Keratinocyte (primary cell): Measurements from ENCODE around the gene DAPP1. TPM values are rescaled to one million over a fixed set of nuclear protein-coding genes. Genes with fewer than 3 reads are reported as not detected.

Source experiments
- DNase-seq: peaks from one replicate; pipeline ENCODE4 v3.0.0-alpha.2; 2011; ENCODE audit warnings: low read depth, missing footprints, low spot score
- FAIRE-seq: peaks from 2 replicates; lab custom pipeline; 2011; peaks lifted over from hg19 to GRCh38; lab: Jason Lieb, UNC
- H2AFZ ChIP-seq: 2 replicates; pipeline ENCODE4 v1.6.0; 2012; ENCODE audit warnings: low read length, control low read depth, inconsistent platforms; ENCODE audit not compliant: control insufficient read depth
- H3K27ac ChIP-seq: 2 replicates; pipeline ENCODE4 v1.5.1; 2011; ENCODE audit warnings: low read length; ENCODE audit not compliant: control insufficient read depth, insufficient read depth
- H3K27me3 ChIP-seq: 3 replicates; pipeline ENCODE4 v1.6.0; 2011; ENCODE audit warnings: low read length; ENCODE audit not compliant: control insufficient read depth, insufficient read depth; ENCODE audit errors: extremely low read depth
- H3K36me3 ChIP-seq, 2 experiments: 2 replicates in 1 of 2; 3 replicates in 1 of 2; pipeline ENCODE4 v1.5.1; 2011; ENCODE audit warnings: low read length in 2 of 2, mild to moderate bottlenecking in 1 of 2; ENCODE audit not compliant: control insufficient read depth in 2 of 2, insufficient read depth in 2 of 2; ENCODE audit errors: extremely low read depth in 1 of 2
- H3K4me1 ChIP-seq: 3 replicates; pipeline ENCODE4 v1.5.1; 2011; ENCODE audit warnings: low read length; ENCODE audit not compliant: control insufficient read depth, insufficient read depth; ENCODE audit errors: extremely low read depth
- H3K4me2 ChIP-seq: 3 replicates; pipeline ENCODE4 v1.6.0; 2011; ENCODE audit warnings: low read depth, low read length; ENCODE audit not compliant: control insufficient read depth, insufficient read depth; ENCODE audit errors: extremely low read depth
- H3K4me3 ChIP-seq, 3 experiments: fragments of 200-600 bp in 1 of 3; sonication (generic) in 1 of 3; 2 replicates in 2 of 3; 3 replicates in 1 of 3; pipeline ENCODE4 v1.5.1; 2011 to 2016; ENCODE audit warnings: low read length in 3 of 3, mild to moderate bottlenecking in 3 of 3, control low read depth in 2 of 3, inconsistent platforms in 1 of 3, low read depth in 1 of 3, mixed read lengths in 1 of 3, mixed run types in 1 of 3, moderate library complexity in 1 of 3; ENCODE audit not compliant: control insufficient read depth in 2 of 3, insufficient read depth in 2 of 3; ENCODE audit errors: extremely low read depth in 1 of 3
- H3K79me2 ChIP-seq: 2 replicates; pipeline ENCODE4 v1.6.0; 2012; ENCODE audit warnings: low read length; ENCODE audit not compliant: control insufficient read depth, insufficient read depth
- H3K9ac ChIP-seq: 3 replicates; pipeline ENCODE4 v1.6.0; 2011; ENCODE audit warnings: low read length; ENCODE audit not compliant: control insufficient read depth, insufficient read depth; ENCODE audit errors: extremely low read depth
- H3K9me1 ChIP-seq: 3 replicates; pipeline ENCODE4 v1.6.0; 2011; ENCODE audit warnings: low read length; ENCODE audit not compliant: control insufficient read depth, insufficient read depth; ENCODE audit errors: extremely low read depth
- H3K9me3 ChIP-seq: 2 replicates; pipeline ENCODE4 v1.5.1; 2012; ENCODE audit warnings: low read depth, low read length; ENCODE audit not compliant: control insufficient read depth
- H4K20me1 ChIP-seq: 3 replicates; pipeline ENCODE4 v1.6.0; 2011; ENCODE audit warnings: low read length; ENCODE audit not compliant: control insufficient read depth, insufficient read depth; ENCODE audit errors: extremely low read depth
- EZH2 ChIP-seq: IDR thresholded peaks from one replicate; pipeline ENCODE4 v1.6.1; 2012; ENCODE audit warnings: inconsistent platforms, mild to moderate bottlenecking, low read length, moderate library complexity
- dilution Hi-C: fragments of 300-500 bp; cut with MboI; formaldehyde crosslinking; loops from one replicate; pipeline ENCODE4 v1.7.0; 2020; ENCODE audit warnings: low sequenced_read_pairs; ENCODE audit not compliant: extremely low pct_ligation_motif_present
- polyA plus RNA-seq, 5 experiments: library from polyadenylated mRNA; depleted of rRNA in 3 of 5; stranded (reverse) in 3 of 5; stranded (forward) in 1 of 5; unstranded in 1 of 5; fragments of >200 nt; gene quantifications; 1 replicate in 1 of 5; 2 replicates in 3 of 5; 3 replicates in 1 of 5; pipeline versions ENCODE4 v1.2.1 to v1.2.3, GENCODE V29; 2011 to 2012; ENCODE audit warnings: missing spikeins in 2 of 5, low read depth in 1 of 5, low replicate concordance in 1 of 5
- TF ChIP-seq, protein P1 (sequence below), 3 experiments: IDR thresholded peaks in 1 of 3; conservative IDR thresholded peaks in 1 of 3; optimal IDR thresholded peaks in 1 of 3; 2 replicates in 2 of 3; 3 replicates in 1 of 3; pipeline versions ENCODE3 to v1.5.1; 2011; ENCODE audit warnings: low read length in 3 of 3, mild to moderate bottlenecking in 3 of 3, moderate library complexity in 2 of 3, control low read depth in 1 of 3, inconsistent platforms in 1 of 3; ENCODE audit not compliant: insufficient read depth in 2 of 3; ENCODE audit errors: extremely low read depth in 1 of 3

The DAPP1 gene
- polyA plus RNA-seq, 1 donor (not counting 4 experiments of a cell fraction or from before 2014, with no cell fraction given) = 80.3 TPM

DNA sequence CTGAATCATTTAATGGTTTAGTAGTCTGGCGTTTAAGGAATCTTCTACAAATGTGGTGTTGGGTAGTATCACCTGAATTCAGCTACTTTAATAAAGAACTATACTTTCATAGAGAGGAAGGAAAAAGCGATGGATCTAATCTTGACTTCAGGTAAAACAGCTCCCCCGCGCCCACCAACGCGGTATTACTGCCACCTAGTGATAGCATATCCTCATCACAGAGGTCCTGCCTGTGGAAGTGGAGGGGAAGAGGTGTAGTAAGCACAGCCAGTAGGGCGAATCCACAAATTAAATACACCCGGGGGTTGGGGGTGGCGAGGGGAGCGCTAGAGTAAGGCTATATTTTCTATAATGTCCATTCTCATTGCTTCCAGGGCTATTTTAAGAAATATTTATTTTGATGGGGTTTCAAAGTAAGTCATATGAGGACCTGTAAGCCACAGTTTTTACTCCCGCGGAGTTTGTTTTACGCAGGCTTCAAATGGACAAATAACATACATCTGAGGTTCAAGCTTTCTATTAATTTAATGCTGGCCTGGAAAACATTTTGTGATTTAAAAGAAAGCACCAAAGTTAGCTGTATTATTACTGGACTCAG lies 8.3 kb upstream of the DAPP1 start:
- Histone ChIP-seq H3K9me3 (no peaks in the 10 kb centered on the region), H4K20me1 (no peaks in the 10 kb centered on the region), H3K4me2 (no peak overlapping the region), H3K27me3 (no peaks in the 10 kb centered on the region), H3K36me3 (no peaks in the 10 kb centered on the region), H3K4me1 (no peaks in the 10 kb centered on the region), H2AFZ (no peak overlapping the region), H3K27ac (no peak overlapping the region), H3K79me2 (no peaks in the 10 kb centered on the region), H3K9me1 (no peaks in the 10 kb centered on the region), H3K4me3 (no peak overlapping the region), H3K9ac (no peak overlapping the region)
- dilution Hi-C loops = no loop called here
- peak; percentile 85 for FAIRE-seq
- no peak for TF ChIP-seq EZH2
- TF ChIP-seq, protein P1, sequence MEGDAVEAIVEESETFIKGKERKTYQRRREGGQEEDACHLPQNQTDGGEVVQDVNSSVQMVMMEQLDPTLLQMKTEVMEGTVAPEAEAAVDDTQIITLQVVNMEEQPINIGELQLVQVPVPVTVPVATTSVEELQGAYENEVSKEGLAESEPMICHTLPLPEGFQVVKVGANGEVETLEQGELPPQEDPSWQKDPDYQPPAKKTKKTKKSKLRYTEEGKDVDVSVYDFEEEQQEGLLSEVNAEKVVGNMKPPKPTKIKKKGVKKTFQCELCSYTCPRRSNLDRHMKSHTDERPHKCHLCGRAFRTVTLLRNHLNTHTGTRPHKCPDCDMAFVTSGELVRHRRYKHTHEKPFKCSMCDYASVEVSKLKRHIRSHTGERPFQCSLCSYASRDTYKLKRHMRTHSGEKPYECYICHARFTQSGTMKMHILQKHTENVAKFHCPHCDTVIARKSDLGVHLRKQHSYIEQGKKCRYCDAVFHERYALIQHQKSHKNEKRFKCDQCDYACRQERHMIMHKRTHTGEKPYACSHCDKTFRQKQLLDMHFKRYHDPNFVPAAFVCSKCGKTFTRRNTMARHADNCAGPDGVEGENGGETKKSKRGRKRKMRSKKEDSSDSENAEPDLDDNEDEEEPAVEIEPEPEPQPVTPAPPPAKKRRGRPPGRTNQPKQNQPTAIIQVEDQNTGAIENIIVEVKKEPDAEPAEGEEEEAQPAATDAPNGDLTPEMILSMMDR (optimal IDR thresholded peaks at IDR 0.05 in 1 of 3, IDR thresholded peaks at IDR 0.05 in 1 of 3, conservative IDR thresholded peaks at IDR 0.05 in 1 of 3; ENCODE audit: extremely low read depth in 1 of 3, insufficient read depth in 2 of 3, low read length in 3 of 3) = peak; percentile 79 to 94 (median 82)
- DNase-seq = no peak

DNA sequence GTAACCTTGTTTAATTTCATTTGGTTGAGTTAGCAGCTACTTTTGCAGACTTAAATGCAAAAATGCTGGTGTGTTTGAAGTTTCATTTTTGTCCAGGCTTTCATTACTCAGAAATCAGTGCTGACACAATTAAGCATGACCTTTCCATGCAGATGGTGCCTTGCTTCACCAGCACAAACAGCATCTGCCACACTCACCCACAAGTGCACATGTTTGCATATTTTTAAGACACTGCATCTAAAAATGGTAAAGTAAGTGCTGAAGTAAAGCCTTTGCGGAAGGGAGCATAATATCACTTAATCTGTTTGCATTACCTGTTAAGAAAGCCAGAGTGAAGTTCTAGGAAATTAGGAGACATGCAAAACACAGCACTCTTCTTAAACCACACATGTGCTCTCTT lies 7.3 kb upstream of the DAPP1 start:
- dilution Hi-C loops = no loop called here
- FAIRE-seq (no peak), DNase-seq (no peak)
- Histone ChIP-seq H3K9ac (no peak overlapping the region), H3K9me1 (no peaks in the 10 kb centered on the region), H3K4me1 (peaks cover 8% of the 10 kb centered on the region), H3K27me3 (no peaks in the 10 kb centered on the region), H4K20me1 (no peaks in the 10 kb centered on the region), H3K4me2 (no peak overlapping the region), H3K27ac (no peak overlapping the region), H3K9me3 (no peaks in the 10 kb centered on the region), H2AFZ (no peak overlapping the region), H3K4me3 (no peak overlapping the region), H3K79me2 (no peaks in the 10 kb centered on the region), H3K36me3 (no peaks in the 10 kb centered on the region)
- no peak for TF ChIP-seq EZH2
- TF ChIP-seq, protein P1 (optimal IDR thresholded peaks at IDR 0.05 in 1 of 3, IDR thresholded peaks at IDR 0.05 in 1 of 3, conservative IDR thresholded peaks at IDR 0.05 in 1 of 3; ENCODE audit: extremely low read depth in 1 of 3, insufficient read depth in 2 of 3, low read length in 3 of 3) = no peak
